OCI-LY3 (cell line): ENCODE results near the gene MPZ.

Experiments used
- CTCF ChIP-seq: fragments of 200-600, 300-600 bp; sonication (generic); IDR thresholded peaks from 2 replicates; pipeline ENCODE4 v1.5.1; 2014; ENCODE audit warnings: antibody characterized with exemption, low read length, low read depth
- EZH2phosphoT487 ChIP-seq: fragments of 200-600 bp; shearing (Covaris generic); IDR thresholded peaks from 2 replicates; pipeline ENCODE4 v1.6.1; 2018; ENCODE audit warnings: antibody characterized with exemption, mixed run types, low read depth

- TF ChIP-seq CTCF = no peak
- no peak for TF ChIP-seq EZH2phosphoT487
Observed at GRCh38 chr1:161333166-161333565, 23.4 kb upstream of the MPZ start.
